GM12875 (cell line): ENCODE measurements around the gene LRP1B.

ENCODE experiments used
- H3K4me3 ChIP-seq: one replicate; pipeline ENCODE4 v1.5.1; 2011; ENCODE audit warnings: low read depth, low read length, control low read depth
- TF ChIP-seq, protein P1 (sequence below): IDR thresholded peaks from 2 replicates; pipeline ENCODE4 v1.5.1; 2011; ENCODE audit warnings: low read depth, mild to moderate bottlenecking, control low read depth, inconsistent platforms, low read length, moderate library complexity, borderline replicate concordance; ENCODE audit not compliant: insufficient read depth

LRP1B gene

DNA sequence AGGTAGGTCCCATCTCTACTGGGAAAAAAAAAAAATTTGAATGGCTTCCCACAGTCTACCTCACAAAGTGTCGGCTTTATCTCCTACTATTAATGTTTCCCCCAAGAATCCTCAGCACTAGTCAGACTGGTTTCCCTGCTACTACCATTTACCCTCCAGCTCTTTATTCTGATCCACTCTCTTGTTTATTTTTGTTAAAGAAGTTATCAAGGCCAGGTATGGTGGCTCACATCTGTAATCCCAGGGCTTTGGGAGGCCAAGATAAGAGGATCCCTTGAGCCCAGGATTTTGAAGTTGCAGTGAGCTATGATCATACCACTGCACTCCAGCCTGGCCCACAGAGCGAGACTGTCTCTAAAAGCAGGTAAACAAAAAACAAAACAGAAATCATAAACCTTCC is 1275.3 kb downstream of the LRP1B start:
- TF ChIP-seq, protein P1, sequence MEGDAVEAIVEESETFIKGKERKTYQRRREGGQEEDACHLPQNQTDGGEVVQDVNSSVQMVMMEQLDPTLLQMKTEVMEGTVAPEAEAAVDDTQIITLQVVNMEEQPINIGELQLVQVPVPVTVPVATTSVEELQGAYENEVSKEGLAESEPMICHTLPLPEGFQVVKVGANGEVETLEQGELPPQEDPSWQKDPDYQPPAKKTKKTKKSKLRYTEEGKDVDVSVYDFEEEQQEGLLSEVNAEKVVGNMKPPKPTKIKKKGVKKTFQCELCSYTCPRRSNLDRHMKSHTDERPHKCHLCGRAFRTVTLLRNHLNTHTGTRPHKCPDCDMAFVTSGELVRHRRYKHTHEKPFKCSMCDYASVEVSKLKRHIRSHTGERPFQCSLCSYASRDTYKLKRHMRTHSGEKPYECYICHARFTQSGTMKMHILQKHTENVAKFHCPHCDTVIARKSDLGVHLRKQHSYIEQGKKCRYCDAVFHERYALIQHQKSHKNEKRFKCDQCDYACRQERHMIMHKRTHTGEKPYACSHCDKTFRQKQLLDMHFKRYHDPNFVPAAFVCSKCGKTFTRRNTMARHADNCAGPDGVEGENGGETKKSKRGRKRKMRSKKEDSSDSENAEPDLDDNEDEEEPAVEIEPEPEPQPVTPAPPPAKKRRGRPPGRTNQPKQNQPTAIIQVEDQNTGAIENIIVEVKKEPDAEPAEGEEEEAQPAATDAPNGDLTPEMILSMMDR = no peak
- H3K4me3 ChIP-seq = no peak overlapping the region

DNA sequence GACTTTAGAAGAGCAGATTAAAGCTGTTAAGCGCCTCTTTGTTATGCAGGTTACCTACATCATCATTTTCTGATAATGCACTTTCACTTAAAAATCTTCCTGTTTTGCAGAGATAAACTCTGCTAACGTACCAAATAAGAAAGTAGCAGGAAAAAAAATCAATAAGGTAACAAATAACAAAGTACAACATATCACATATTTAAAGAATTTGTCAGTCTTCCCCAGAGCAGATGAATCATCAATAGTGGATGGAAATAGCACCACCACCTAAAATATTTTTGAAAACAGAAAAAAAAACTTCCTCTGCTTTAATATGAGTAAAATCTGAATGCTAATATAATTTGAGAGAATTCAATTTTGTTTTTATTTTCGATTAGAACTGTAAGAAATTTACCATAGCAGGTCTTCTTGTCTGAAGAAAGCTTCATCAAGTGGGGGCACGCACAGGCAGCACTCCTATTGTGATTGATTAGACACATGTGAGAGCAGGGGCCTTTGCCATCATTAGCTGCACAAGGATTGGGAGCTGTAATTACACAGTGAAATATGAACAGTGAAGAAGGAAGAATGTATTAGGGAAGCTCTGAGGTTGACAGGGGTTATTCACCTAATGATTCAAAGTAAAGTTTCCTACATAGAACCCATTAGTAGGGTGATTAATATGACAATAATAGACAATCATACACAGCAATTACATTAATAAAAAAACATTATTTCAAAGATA is 1279.4 kb downstream of the LRP1B start:
- TF ChIP-seq, protein P1 = no peak
- H3K4me3 ChIP-seq = no peak overlapping the region

DNA sequence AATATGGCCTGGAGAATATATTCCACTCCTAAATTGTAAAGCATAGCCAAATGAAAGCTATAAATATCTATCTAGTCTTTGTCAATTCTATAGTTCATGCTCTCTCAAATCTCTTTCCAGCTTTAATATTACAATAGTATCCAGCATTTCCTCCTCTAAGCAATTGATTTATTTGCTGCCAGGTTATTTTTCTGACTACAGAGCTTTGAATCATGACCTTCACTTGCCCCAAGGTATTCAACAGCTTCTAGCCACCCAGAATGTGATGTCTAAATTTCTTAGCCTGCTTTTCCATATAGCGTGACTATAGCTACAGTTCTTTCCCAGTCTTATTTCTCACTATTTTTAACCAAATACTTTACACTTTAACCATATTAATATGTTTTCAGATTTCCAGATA is 1287.6 kb downstream of the LRP1B start:
- TF ChIP-seq, protein P1 = no peak
- H3K4me3 ChIP-seq = no peak overlapping the region

DNA sequence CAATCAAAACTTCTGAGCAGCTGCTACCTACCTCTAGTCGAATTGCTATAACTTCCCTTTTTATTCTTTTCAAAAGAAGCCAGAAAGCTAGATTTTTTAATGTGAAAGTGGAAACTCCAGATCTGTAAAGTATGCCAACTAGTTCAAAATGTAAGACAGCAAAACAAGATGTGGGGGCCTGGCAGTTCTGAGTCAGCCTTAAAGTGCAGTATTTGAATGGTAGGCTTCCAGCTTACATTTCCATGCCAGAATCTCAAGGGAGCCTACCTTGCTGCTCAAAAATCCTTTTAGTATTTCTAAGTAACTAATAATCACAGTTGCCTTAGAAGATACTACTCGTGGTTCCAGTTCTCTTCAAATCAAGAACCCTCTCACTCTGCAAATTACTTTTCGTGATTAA is 1288.7 kb downstream of the LRP1B start:
- TF ChIP-seq, protein P1 = no peak
- H3K4me3 ChIP-seq = no peak overlapping the region

DNA sequence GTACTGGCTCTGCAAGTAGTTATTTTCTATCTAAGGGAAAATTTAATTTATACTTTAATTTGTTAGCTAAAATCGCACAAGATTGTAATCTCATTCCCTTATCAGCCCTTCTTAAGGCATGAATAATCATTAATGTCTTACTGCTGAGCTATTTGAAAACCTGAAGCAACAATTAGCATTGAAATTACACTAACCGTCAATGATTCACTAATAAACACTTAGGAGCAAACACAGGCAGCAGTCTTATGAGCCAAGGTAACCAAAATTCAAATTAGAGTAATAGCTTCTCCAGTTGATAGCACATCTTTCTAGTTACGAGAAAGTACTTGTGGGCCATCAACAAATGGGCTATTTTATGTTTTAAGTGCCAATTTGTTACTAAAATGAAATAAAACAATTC is 1289.7 kb downstream of the LRP1B start:
- TF ChIP-seq, protein P1 = no peak
- H3K4me3 ChIP-seq = no peak overlapping the region

DNA sequence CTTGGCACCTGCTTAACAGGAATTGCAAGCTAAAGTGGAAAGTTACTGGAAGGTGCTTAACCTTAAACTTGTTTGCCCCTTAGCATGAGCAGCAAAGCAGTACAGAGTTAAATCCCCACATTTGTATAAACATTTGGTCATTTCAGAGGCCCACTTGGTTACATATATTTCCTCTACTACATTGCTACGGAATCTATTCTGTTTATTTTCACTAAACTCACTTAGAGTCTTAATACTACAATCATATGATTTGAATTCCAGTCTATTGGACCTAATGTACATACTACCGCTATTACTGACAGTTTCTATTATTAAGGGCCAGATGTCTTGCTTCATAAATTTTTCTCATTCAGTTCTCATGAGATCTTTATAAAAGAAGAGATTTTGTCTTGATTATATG is 1294.0 kb downstream of the LRP1B start:
- no peak overlapping the region for H3K4me3 ChIP-seq
- TF ChIP-seq, protein P1 = no peak

DNA sequence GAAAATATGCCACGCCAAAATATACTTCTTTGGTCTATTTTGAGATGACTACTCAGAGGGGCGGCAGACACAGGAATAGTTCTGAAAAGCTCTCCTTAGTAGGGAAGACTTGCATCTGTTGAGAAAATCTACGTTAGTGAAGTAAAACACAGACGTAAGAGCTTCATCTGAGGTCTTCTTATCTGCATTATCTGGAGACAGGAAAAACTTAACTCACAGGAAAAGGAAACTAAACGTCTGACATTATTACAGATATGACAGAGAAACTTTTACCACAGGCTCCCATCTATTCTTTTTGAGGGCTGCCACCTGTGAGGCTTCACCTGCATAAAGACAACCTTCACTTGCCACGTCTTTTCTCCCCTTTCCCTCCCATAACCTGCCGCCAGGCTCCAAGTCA is 1295.7 kb downstream of the LRP1B start:
- H3K4me3 ChIP-seq = no peak overlapping the region
- TF ChIP-seq, protein P1 = no peak
